GM12878 (cell line): ENCODE measurements around the gene ATXN7L1. TPM values are rescaled to one million over a fixed set of nuclear protein-coding genes. Genes with fewer than 3 reads are reported as not detected.

Experiments
- ATAC-seq: fragments of 200-7000 bp; cut with Tn5 transposase; 3 replicates; pipeline ENCODE4 v1.9.1; 2020; ENCODE audit warnings: mild to moderate bottlenecking, moderate library complexity
- BruUV-seq: library from RNA; stranded (reverse); fragments of 400-500 nt; replicated peaks from 2 replicates; lab custom pipeline; 2021; lab: Mats Ljungman, UMichigan
- CTCF ChIA-PET: fragments of 300-600 bp; sonication (Branson Sonifier 250); formaldehyde crosslinking; extraction: SDS; loops from one replicate; lab custom pipeline; 2021; ENCODE audit warnings: inconsistent platforms; lab: Yijun Ruan, JAX
- POLR2A ChIA-PET: fragments of 350-600 bp; formaldehyde crosslinking; extraction: SDS; loops from one replicate; lab custom pipeline; 2021; ENCODE audit warnings: inconsistent platforms; lab: Charles Lee
- RAD21 ChIA-PET: fragments of 300-600 bp; sonication (Branson Sonifier 250); formaldehyde crosslinking; loops from one replicate; lab custom pipeline; 2023; ENCODE audit warnings: antibody characterized with exemption; ENCODE audit not compliant: unreplicated experiment; lab: Charles Lee
- SMC1A ChIA-PET: fragments of 300-600 bp; sonication (Branson Sonifier 250); formaldehyde crosslinking; loops from one replicate; lab custom pipeline; 2023; ENCODE audit not compliant: unreplicated experiment, uncharacterized antibody; lab: Charles Lee
- DNase-seq: peaks from one replicate; pipeline ENCODE4 v3.0.0-alpha.2; 2011; ENCODE audit warnings: low read depth, low spot score
- FAIRE-seq: peaks from 3 replicates; lab custom pipeline; 2011; peaks lifted over from hg19 to GRCh38; lab: Jason Lieb, UNC
- H2AFZ ChIP-seq: 2 replicates; pipeline ENCODE4 v1.6.0; 2011; ENCODE audit warnings: low read depth, low read length, control low read depth; ENCODE audit not compliant: control insufficient read depth
- H3K27ac ChIP-seq: 2 replicates; pipeline ENCODE4 v1.5.1; 2011; ENCODE audit warnings: control low read depth; ENCODE audit not compliant: control insufficient read depth, insufficient read depth
- H3K27me3 ChIP-seq, 2 experiments: replicated peaks in 1 of 2; 2 replicates each; pipeline versions ENCODE4 v1.6.0 to v1.6.1; 2011; ENCODE audit warnings: low read length in 1 of 2; ENCODE audit not compliant: control insufficient read depth in 2 of 2, insufficient read depth in 2 of 2
- H3K36me3 ChIP-seq, 2 experiments: 2 replicates each; pipeline ENCODE4 v1.5.1; 2011; ENCODE audit warnings: low read length in 1 of 2; ENCODE audit not compliant: control insufficient read depth in 2 of 2, insufficient read depth in 2 of 2
- H3K4me1 ChIP-seq: 2 replicates; pipeline ENCODE4 v1.6.1; 2011; ENCODE audit warnings: mild to moderate bottlenecking, low read length, moderate library complexity, mixed read lengths; ENCODE audit not compliant: control insufficient read depth, insufficient read depth
- H3K4me2 ChIP-seq: 2 replicates; pipeline ENCODE4 v1.6.0; 2011; ENCODE audit warnings: control low read depth; ENCODE audit not compliant: control insufficient read depth, insufficient read depth
- H3K4me3 ChIP-seq: fragments of 200-600 bp; sonication (generic); 2 replicates; pipeline ENCODE4 v1.5.1; 2016
- H3K79me2 ChIP-seq: 2 replicates; pipeline ENCODE4 v1.6.0; 2011; ENCODE audit warnings: low read length; ENCODE audit not compliant: control insufficient read depth, insufficient read depth
- H3K9ac ChIP-seq: 2 replicates; pipeline ENCODE4 v1.8.0; 2011; ENCODE audit warnings: low read length, control low read depth, mixed read lengths; ENCODE audit not compliant: control insufficient read depth, insufficient read depth
- H3K9me3 ChIP-seq: replicated peaks from 3 replicates; pipeline ENCODE4 v1.5.1; 2011; ENCODE audit warnings: mild to moderate bottlenecking, low read length; ENCODE audit not compliant: control insufficient read depth, insufficient read depth
- H4K20me1 ChIP-seq: 2 replicates; pipeline ENCODE4 v1.6.0; 2011; ENCODE audit not compliant: control insufficient read depth, insufficient read depth
- CREB1 ChIP-seq: IDR thresholded peaks from 2 replicates; pipeline ENCODE4 v1.6.1; 2012; ENCODE audit warnings: low read depth, mild to moderate bottlenecking, inconsistent platforms
- CREM ChIP-seq: IDR thresholded peaks from 2 replicates; pipeline ENCODE4 v1.6.1; 2014; ENCODE audit warnings: antibody characterized with exemption, low read depth
- CTCF ChIP-seq, 3 experiments: IDR thresholded peaks in 2 of 3; conservative IDR thresholded peaks in 1 of 3; 2 replicates each; pipeline ENCODE4 v1.5.1; 2011; ENCODE audit warnings: low read depth in 3 of 3, low read length in 3 of 3, mild to moderate bottlenecking in 3 of 3, control low read depth in 2 of 3, moderate library complexity in 2 of 3, inconsistent platforms in 1 of 3, mixed read lengths in 1 of 3; ENCODE audit not compliant: control insufficient read depth in 2 of 3, insufficient read depth in 1 of 3; ENCODE audit errors: extremely low read depth in 1 of 3
- EGR1 ChIP-seq, 2 experiments: IDR thresholded peaks; 1 replicate in 1 of 2; 2 replicates in 1 of 2; pipeline ENCODE4 v1.6.1; 2011 to 2012; ENCODE audit warnings: low read depth in 2 of 2, low read length in 2 of 2, borderline replicate concordance in 1 of 2, mild to moderate bottlenecking in 1 of 2, moderate library complexity in 1 of 2
- ETV6 ChIP-seq, 2 experiments: fragments of 450-650 bp in 1 of 2; IDR thresholded peaks in 1 of 2; conservative IDR thresholded peaks in 1 of 2; 2 replicates each; pipeline ENCODE4 v1.6.1; 2014; ENCODE audit warnings: antibody characterized with exemption in 1 of 2, borderline replicate concordance in 1 of 2, low read depth in 1 of 2, mild to moderate bottlenecking in 1 of 2, moderate library complexity in 1 of 2
- IKZF2 ChIP-seq, 2 experiments: fragments of 450-650 bp; IDR thresholded peaks; 2 replicates each; pipeline ENCODE4 v1.6.1; 2017; ENCODE audit warnings: mild to moderate bottlenecking in 2 of 2, moderate library complexity in 2 of 2
- MEF2B ChIP-seq: fragments of 450-650 bp; IDR thresholded peaks from 2 replicates; pipeline ENCODE4 v1.6.1; 2018; ENCODE audit warnings: mild to moderate bottlenecking, moderate library complexity; ENCODE audit not compliant: partially characterized antibody, poor library complexity, severe bottlenecking
- NBN ChIP-seq: fragments of 450-650 bp; IDR thresholded peaks from 2 replicates; pipeline ENCODE4 v1.6.1; 2016
- NFYA ChIP-seq: IDR thresholded peaks from 2 replicates; pipeline ENCODE4 v1.6.1; 2011; ENCODE audit warnings: low read depth, mild to moderate bottlenecking, low read length, improper control_type of control experiment, borderline replicate concordance
- NRF1 ChIP-seq: conservative IDR thresholded peaks from 2 replicates; pipeline ENCODE4 v1.6.1; 2011; ENCODE audit warnings: mild to moderate bottlenecking, low read depth, low read length, improper control_type of control experiment
- POLR2AphosphoS5 ChIP-seq: IDR thresholded peaks from 2 replicates; pipeline ENCODE4 v1.6.1; 2011; ENCODE audit warnings: mild to moderate bottlenecking, low read length, inconsistent platforms
- SKIL ChIP-seq: fragments of 450-650 bp; IDR thresholded peaks from 2 replicates; pipeline ENCODE4 v1.6.1; 2017; ENCODE audit warnings: mild to moderate bottlenecking, low read depth, inconsistent platforms; ENCODE audit not compliant: poor library complexity, severe bottlenecking
- ZNF24 ChIP-seq: fragments of 450-650 bp; IDR thresholded peaks from 2 replicates; pipeline ENCODE4 v1.6.1; 2017; ENCODE audit warnings: antibody characterized with exemption, mild to moderate bottlenecking
- WGBS: methylation state at CpG from one replicate; pipeline ENCODE4 v1.1.6; 2016; ENCODE audit warnings: low lambda C conversion rate; ENCODE audit not compliant: insufficient replicate concordance, insufficient coverage; ENCODE audit errors: missing lambda C conversion rate; 5-methylcytosine and 5-hydroxymethylcytosine counted together
- in situ Hi-C: fragments of 300-500 bp; cut with MboI; formaldehyde crosslinking; loops from 9 replicates; pipeline ENCODE4 v1.14.3; 2018; ENCODE audit warnings: mixed read lengths
- intact Hi-C: fragments of 100-400 bp; cut with micrococcal nuclease; formaldehyde crosslinking; loops from one replicate; pipeline ENCODE4 v1.14.2; 2022; ENCODE audit not compliant: unreplicated experiment
- polyA plus RNA-seq, 11 experiments: library from polyadenylated mRNA; depleted of rRNA in 4 of 11; unstranded in 6 of 11; stranded (reverse) in 5 of 11; fragments of >200 nt; fragmentation: Nextera tagmentation in 4 of 11; fragmentation: Illumina TruSeq in 1 of 11; extraction: Ambion mirVana in 4 of 11; extraction: Trizol in 1 of 11; gene quantifications; 1 replicate in 1 of 11; 2 replicates in 10 of 11; pipeline versions ENCODE4 v1.2.1 to v1.2.3, GENCODE V29; 2011 to 2016; ENCODE audit warnings: inconsistent platforms in 2 of 11, missing spikeins in 2 of 11, low read depth in 1 of 11
- total RNA-seq, 4 experiments: library from RNA; depleted of rRNA in 3 of 4; stranded (reverse); fragments of >200 nt in 3 of 4; fragmentation: Illumina TruSeq in 1 of 4; extraction: Trizol in 1 of 4; gene quantifications; 2 replicates each; pipeline versions ENCODE4 v1.2.1 to v1.2.3, GENCODE V29; 2013 to 2021

The ATXN7L1 gene
- total and polyA plus RNA-seq, 10 of the 15 experiments (the other 5 are each of a cell fraction or from before 2014, with no cell fraction given): 0.40 to 2.9 (median 1.2) TPM

GRCh38 chr7:105635197-105635596 is 241.2 kb downstream of the ATXN7L1 start:
- RAD21 ChIA-PET: no interaction called here
- no peak for FAIRE-seq
- Histone ChIP-seq H3K9me3 (no peaks in the 10 kb centered on the region), H2AFZ (no peak overlapping the region), H3K4me1 (no peaks in the 10 kb centered on the region), H3K27me3 (peaks cover 0 to 2% of the 10 kb centered on the region in 2 experiments; a peak in 2 of 4 replicates)
- ATAC-seq: no peak
- TF ChIP-seq EGR1 (IDR thresholded peaks at IDR 0.05; ENCODE audit: borderline replicate concordance in 1 of 2, low read depth in 2 of 2, low read length in 2 of 2) (no peak), CREB1 (no peak)
- TF ChIP-seq, all 136 proteins: peak for 0
- POLR2A ChIA-PET: no interaction called here
- no peaks in the 10 kb centered on the region for H3K36me3 ChIP-seq
- H3K9ac ChIP-seq: no peak overlapping the region
- no peak overlapping the region for H3K4me3 ChIP-seq
- no peak overlapping the region for H3K27ac ChIP-seq
- in situ Hi-C loops (no loop called here), intact Hi-C loops (no loop called here)
- 83% methylated on average over 6 of the region's 6 CpGs for WGBS
- SMC1A ChIA-PET: no interaction called here
- no peak overlapping the region for H3K4me2 ChIP-seq
- no peak for DNase-seq
- no peaks in the 10 kb centered on the region for H4K20me1 ChIP-seq
- BruUV-seq: no TSS peak
- CTCF ChIA-PET: interaction anchor here (0.9 to 1.6 kb wide), 3 partner anchors 20 to 406 kb away, joined by 3 read pairs; no protein-coding TSS in a partner anchor
- H3K79me2 ChIP-seq: no peaks in the 10 kb centered on the region

GRCh38 chr7:105625986-105626385 is 250.4 kb downstream of the ATXN7L1 start:
- intact Hi-C loops: no loop called here
- Histone ChIP-seq H3K27ac (no peak overlapping the region), H4K20me1 (no peaks in the 10 kb centered on the region), H3K27me3 (no peaks in the 10 kb centered on the region), H3K79me2 (no peaks in the 10 kb centered on the region), H3K4me2 (no peak overlapping the region), H2AFZ (no peak overlapping the region)
- in situ Hi-C loops: no loop called here
- RAD21 ChIA-PET: no interaction called here
- SMC1A ChIA-PET: no interaction called here
- no peak for DNase-seq
- CTCF ChIA-PET: no interaction called here
- no peak for ATAC-seq
- TF ChIP-seq NFYA (no peak), POLR2AphosphoS5 (no peak), NRF1 (no peak), CREM (no peak), NBN (no peak), CTCF (IDR thresholded peaks at IDR 0.05 in 2 of 3, conservative IDR thresholded peaks at IDR 0.05 in 1 of 3; ENCODE audit: control insufficient read depth in 2 of 3, extremely low read depth in 1 of 3, insufficient read depth in 1 of 3, low read depth in 3 of 3, low read length in 3 of 3) (no peak), MEF2B (no peak), IKZF2 (IDR thresholded peaks at IDR 0.05) (no peak), SKIL (no peak), ETV6 (conservative IDR thresholded peaks at IDR 0.05 in 1 of 2, IDR thresholded peaks at IDR 0.05 in 1 of 2; ENCODE audit: borderline replicate concordance in 1 of 2, low read depth in 1 of 2) (no peak), ZNF24 (no peak)
- TF ChIP-seq, all 136 proteins: peak for 0
- no peak for FAIRE-seq
- H3K4me3 ChIP-seq: no peak overlapping the region
- POLR2A ChIA-PET: no interaction called here
- no peak overlapping the region for H3K9ac ChIP-seq
- no peaks in the 10 kb centered on the region for H3K4me1 ChIP-seq
- no peaks in the 10 kb centered on the region for H3K9me3 ChIP-seq
- 59% methylated on average over 2 of the region's 2 CpGs for WGBS
- no TSS peak for BruUV-seq
- H3K36me3 ChIP-seq: no peaks in the 10 kb centered on the region
